ENCODE measurements around the gene SCAMP2.

SCAMP2 gene

DNA sequence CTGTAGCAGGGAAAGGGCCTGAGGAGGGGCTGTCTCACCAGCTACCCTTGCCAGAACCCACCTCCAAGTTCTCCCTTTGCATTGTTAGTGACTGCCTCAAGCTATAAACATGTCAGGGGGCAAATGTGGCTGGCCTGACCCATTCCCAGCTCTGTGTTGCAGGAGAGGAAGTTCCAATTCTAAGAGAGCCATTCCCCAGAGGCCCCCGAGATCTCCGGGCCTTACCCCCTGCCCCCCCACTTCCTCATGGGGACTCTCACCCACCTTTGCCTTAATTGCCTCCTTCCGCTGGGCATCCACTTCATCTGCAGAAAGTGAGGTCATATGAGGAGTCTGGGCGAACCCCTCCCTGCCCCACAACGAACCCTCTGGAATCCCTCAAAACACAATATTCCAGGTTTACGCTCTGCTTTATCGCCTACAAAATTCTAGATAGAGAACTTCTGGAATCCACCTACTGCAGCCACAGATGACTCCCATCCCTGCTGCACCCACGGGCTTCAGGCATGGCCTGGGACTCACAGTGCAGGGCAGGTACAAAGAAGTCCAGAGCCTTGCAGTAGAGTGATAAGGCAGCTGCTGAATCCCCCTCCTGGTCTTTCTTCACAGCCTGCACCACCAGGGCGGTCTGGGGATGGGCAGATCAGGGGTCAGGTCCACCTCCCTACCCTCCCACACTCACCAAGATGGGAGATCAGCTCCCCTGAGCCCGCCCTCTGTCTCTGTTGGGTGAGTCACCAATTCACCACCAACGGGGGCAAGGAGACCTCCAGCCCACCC lies 34.2 kb downstream of the SCAMP2 start:
- no peak for TF ChIP-seq JUND (IDR thresholded peaks at IDR 0.05; ENCODE audit: low read depth)
- in situ Hi-C loops (cut with HindIII; ENCODE audit: low pct_unique_long_range_greater_than_20kb, low sequenced_read_pairs): no loop called here
- no peak for DNase-seq (ENCODE audit: low read depth in 1 of 2, low spot score in 1 of 2)

DNA sequence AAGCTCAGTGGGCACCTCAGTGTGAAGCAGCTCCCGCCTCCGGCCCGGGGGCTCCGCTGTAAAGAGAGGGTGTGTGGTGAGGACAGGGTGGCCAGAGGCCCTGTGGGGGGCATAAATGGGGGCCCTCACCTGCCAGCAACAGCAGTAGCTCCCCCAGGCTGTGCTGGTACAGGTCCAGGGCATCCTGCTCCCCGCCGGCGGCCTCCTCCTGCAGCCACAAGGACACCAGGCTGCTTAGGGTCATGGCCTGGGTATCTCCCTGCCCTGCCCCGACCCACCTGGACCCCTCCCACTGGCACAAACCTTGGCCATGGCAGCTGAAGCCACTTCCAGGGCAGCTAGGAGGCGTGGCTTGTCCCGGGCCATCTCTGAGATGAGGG lies 35.0 kb downstream of the SCAMP2 start:
- in situ Hi-C loops (cut with HindIII; ENCODE audit: low pct_unique_long_range_greater_than_20kb, low sequenced_read_pairs): no loop called here
- TF ChIP-seq JUND (IDR thresholded peaks at IDR 0.05; ENCODE audit: low read depth): no peak
- no peak for DNase-seq (ENCODE audit: low read depth in 1 of 2, low spot score in 1 of 2)

- DNase-seq (ENCODE audit: low read depth in 1 of 2, low spot score in 1 of 2): no peak
- in situ Hi-C loops (cut with HindIII; ENCODE audit: low pct_unique_long_range_greater_than_20kb, low sequenced_read_pairs): no loop called here
- no peak for TF ChIP-seq JUND (IDR thresholded peaks at IDR 0.05; ENCODE audit: low read depth)
Measured at GRCh38 chr15:74837482-74838136, 35.6 kb downstream of the SCAMP2 start.

GRCh38 chr15:74836846-74837245 lies 36.3 kb downstream of the SCAMP2 start:
- TF ChIP-seq JUND (IDR thresholded peaks at IDR 0.05; ENCODE audit: low read depth): no peak
- in situ Hi-C loops (cut with HindIII; ENCODE audit: low pct_unique_long_range_greater_than_20kb, low sequenced_read_pairs): no loop called here
- DNase-seq (ENCODE audit: low read depth in 1 of 2, low spot score in 1 of 2): no peak

DNA sequence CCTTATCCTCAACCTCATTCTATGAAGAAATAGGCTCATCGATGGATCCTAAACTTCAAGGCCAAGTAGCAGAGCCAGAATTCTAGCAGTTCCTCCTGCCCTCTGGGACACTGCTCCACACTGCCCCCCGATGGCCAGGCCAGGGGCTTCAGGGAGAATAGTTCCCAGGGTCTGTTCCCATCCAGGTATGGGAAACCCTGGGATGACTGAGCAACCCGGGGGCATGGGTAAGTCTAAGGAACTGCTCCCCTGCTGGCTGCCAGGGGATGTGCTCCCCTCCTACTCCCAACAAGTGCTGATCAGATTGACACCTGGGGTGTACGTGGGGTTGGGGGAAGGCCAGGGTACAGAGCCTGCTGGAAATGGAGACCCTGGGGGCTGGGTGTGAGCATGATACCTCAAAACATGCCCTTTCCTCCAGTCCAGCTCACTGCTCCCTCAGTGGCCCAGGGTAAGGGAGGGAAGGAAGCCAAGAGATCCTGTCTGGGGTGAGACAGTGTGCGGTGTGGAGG lies 37.8 kb downstream of the SCAMP2 start:
- peak; percentile 80 for DNase-seq (ENCODE audit: low read depth in 1 of 2, low spot score in 1 of 2)
- TF ChIP-seq JUND (IDR thresholded peaks at IDR 0.05; ENCODE audit: low read depth): no peak
- in situ Hi-C loops (cut with HindIII; ENCODE audit: low pct_unique_long_range_greater_than_20kb, low sequenced_read_pairs): no loop called here

- no peak for TF ChIP-seq JUND (IDR thresholded peaks at IDR 0.05; ENCODE audit: low read depth)
- no peak for DNase-seq (ENCODE audit: low read depth in 1 of 2, low spot score in 1 of 2)
- in situ Hi-C loops (cut with HindIII; ENCODE audit: low pct_unique_long_range_greater_than_20kb, low sequenced_read_pairs): no loop called here
Measured at GRCh38 chr15:74833376-74834107, 39.6 kb downstream of the SCAMP2 start.

- DNase-seq (ENCODE audit: low read depth in 1 of 2, low spot score in 1 of 2): no peak
- in situ Hi-C loops (cut with HindIII; ENCODE audit: low pct_unique_long_range_greater_than_20kb, low sequenced_read_pairs): no loop called here
- no peak for TF ChIP-seq JUND (IDR thresholded peaks at IDR 0.05; ENCODE audit: low read depth)
Measured at GRCh38 chr15:74832826-74833225, 40.3 kb downstream of the SCAMP2 start.

- DNase-seq (ENCODE audit: low read depth in 1 of 2, low spot score in 1 of 2): no peak
- in situ Hi-C loops (cut with HindIII; ENCODE audit: low pct_unique_long_range_greater_than_20kb, low sequenced_read_pairs): no loop called here
- TF ChIP-seq JUND (IDR thresholded peaks at IDR 0.05; ENCODE audit: low read depth): no peak
Measured at GRCh38 chr15:74831813-74832495, 41.2 kb downstream of the SCAMP2 start.

GRCh38 chr15:74830868-74831267 lies 42.3 kb downstream of the SCAMP2 start:
- in situ Hi-C loops (cut with HindIII; ENCODE audit: low pct_unique_long_range_greater_than_20kb, low sequenced_read_pairs): no loop called here
- no peak for TF ChIP-seq JUND (IDR thresholded peaks at IDR 0.05; ENCODE audit: low read depth)
- no peak for DNase-seq (ENCODE audit: low read depth in 1 of 2, low spot score in 1 of 2)

GRCh38 chr15:74829991-74830390 lies 43.2 kb downstream of the SCAMP2 start:
- DNase-seq (ENCODE audit: low read depth in 1 of 2, low spot score in 1 of 2): no peak
- no peak for TF ChIP-seq JUND (IDR thresholded peaks at IDR 0.05; ENCODE audit: low read depth)
- in situ Hi-C loops (cut with HindIII; ENCODE audit: low pct_unique_long_range_greater_than_20kb, low sequenced_read_pairs): no loop called here

- in situ Hi-C loops (cut with HindIII; ENCODE audit: low pct_unique_long_range_greater_than_20kb, low sequenced_read_pairs): no loop called here
- no peak for TF ChIP-seq JUND (IDR thresholded peaks at IDR 0.05; ENCODE audit: low read depth)
- DNase-seq (ENCODE audit: low read depth in 1 of 2, low spot score in 1 of 2): no peak
Measured at GRCh38 chr15:74829486-74829885, 43.7 kb downstream of the SCAMP2 start.

GRCh38 chr15:74828835-74829234 lies 44.3 kb downstream of the SCAMP2 start:
- DNase-seq (ENCODE audit: low read depth in 1 of 2, low spot score in 1 of 2): peak; percentile 77 to 89
- peak; percentile 27; the same call in 1 of the 2 replicates for TF ChIP-seq JUND (IDR thresholded peaks at IDR 0.05; ENCODE audit: low read depth)
- in situ Hi-C loops (cut with HindIII; ENCODE audit: low pct_unique_long_range_greater_than_20kb, low sequenced_read_pairs): no loop called here
